ENCODE results near the gene CT45A3.
"Not testable (repeated sequence)": the region's sequence is repeated elsewhere in the genome, so short reads cannot be mapped to it uniquely, and the experiment has no call there.

CT45A3 gene

DNA sequence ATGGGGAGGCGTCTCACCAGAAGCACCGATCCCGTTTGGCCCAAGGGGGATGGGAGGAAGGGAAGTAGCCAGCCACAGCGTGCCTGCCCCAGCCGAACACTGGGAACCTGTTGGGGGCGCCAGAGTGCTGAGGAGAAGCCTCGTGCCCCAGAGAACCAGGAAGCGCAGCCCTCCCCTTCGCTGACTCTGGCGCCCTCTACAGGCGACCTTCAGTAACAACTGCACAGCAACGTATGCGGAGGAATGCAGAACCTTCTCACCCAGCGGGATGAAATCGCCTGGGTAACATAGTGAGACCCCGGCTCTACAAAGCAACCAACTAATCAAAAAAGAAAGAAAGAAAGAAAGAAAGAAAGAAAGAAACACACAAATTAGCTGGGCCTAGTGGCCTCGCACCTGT, at the start of gene CT45A3:
TSS of gene CT45A3 (minus strand) at position 101 of the 400 bp plus-strand sequence. CDS start 3,747 bp downstream, outside the sequence.
- not testable (repeated sequence) for DNase-seq (ENCODE audit: extremely low read depth, low read depth)

DNA sequence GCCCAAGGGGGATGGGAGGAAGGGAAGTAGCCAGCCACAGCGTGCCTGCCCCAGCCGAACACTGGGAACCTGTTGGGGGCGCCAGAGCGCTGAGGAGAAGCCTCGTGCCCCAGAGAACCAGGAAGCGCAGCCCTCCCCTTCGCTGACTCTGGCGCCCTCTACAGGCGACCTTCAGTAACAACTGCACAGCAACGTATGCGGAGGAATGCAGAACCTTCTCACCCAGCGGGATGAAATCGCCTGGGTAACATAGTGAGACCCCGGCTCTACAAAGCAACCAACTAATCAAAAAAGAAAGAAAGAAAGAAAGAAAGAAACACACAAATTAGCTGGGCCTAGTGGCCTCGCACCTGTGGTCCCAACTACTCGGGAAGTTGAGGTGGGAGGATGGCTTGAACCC, 34.7 kb upstream of the CT45A3 start, which contains the start of gene CT45A6:
TSS of gene CT45A6 (minus strand) at position 101 of the 400 bp plus-strand sequence. CDS start 3,794 bp downstream, outside the sequence.
- DNase-seq (ENCODE audit: extremely low read depth, low read depth), result not testable (repeated sequence)

- DNase-seq (ENCODE audit: extremely low read depth, low read depth), result not testable (repeated sequence)
Measured at GRCh38 chrX:135785403-135785802, 17.4 kb upstream of the CT45A3 start, which contains the start of gene CT45A5. TSS of gene CT45A5 (minus strand) at chrX:135785503. CDS start at chrX:135781729, 3,774 bp downstream.

GRCh38 chrX:135744739-135745138, 23.3 kb downstream of the CT45A3 start:
- DNase-seq (ENCODE audit: extremely low read depth, low read depth), result not testable (repeated sequence)

DNA sequence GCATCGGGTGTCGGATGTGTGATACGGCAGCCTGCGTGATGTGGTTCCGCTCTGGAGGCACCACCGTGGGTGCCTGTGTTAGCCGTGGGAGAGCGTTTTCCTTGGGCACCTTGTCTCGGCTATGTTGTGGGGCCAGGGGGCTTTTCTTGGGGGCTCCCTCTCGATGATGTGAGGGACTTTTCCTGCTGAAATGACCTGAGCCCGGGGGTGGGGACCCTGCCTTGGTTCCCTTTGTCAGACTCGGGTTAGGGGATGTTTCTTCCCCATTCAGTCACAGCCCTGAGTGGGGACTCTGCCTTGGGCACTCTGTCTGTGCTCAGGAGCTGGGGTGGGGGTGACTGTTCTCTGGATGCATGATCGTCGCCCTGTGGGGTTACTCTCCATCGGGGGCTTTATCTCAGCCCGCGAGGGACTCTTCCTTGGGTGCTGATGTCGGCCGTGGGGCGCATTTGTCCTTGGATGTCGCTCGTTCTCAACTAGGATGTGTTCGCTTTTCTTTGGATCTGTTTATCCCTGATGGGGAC, 26.7 kb downstream of the CT45A3 start:
- DNase-seq (ENCODE audit: extremely low read depth, low read depth), result no peak
- TF ChIP-seq CTCF (IDR thresholded peaks at IDR 0.05; ENCODE audit: low read depth, low read length), result no peak

GRCh38 chrX:135740681-135741149, 27.3 kb downstream of the CT45A3 start:
- DNase-seq (ENCODE audit: extremely low read depth, low read depth), result no peak

DNA sequence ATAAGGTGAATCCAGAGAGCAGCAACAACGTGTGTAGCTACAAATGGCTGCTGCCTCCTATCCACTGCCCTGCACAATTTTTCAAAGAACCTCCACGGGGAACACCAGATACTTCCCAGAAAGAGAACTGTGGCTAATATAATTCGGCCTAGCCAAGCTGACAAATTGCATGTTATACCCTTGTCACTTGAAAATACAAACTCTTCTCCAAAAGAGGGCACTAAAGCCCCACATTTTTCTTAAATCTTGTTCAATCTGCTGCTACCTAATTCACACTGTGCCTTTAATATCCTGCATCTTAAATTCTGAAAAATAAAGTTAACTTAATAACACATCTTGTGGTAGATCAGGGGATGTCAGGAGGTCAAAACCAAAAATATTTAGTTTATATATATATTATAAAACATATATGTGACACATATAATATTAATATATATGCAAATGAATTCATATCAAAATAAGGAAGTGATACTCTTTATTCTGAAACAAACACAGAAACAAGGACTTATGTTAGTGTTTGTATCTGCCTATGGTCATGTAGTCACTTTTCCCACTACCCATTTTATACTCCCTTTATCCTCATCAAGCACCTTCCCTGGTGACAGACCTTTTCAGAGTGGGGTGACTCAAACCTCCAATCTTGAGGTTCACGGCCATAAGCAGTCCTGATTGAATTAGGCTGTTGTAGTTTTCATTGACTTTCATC, 30.5 kb downstream of the CT45A3 start:
- no peak for DNase-seq (ENCODE audit: extremely low read depth, low read depth)
- TF ChIP-seq CTCF (IDR thresholded peaks at IDR 0.05; ENCODE audit: low read depth, low read length), result no peak

More at GRCh38 chrX:135740681-135741149, 27.3 kb downstream of the CT45A3 start:
- TF ChIP-seq CTCF (IDR thresholded peaks at IDR 0.05; ENCODE audit: low read depth, low read length), result peak; percentile 31

- not testable (repeated sequence) for DNase-seq (ENCODE audit: extremely low read depth, low read depth)
Measured at GRCh38 chrX:135734666-135735065, 33.3 kb downstream of the CT45A3 start.

GRCh38 chrX:135713795-135714194, 54.2 kb downstream of the CT45A3 start:
- DNase-seq (ENCODE audit: extremely low read depth, low read depth), result no peak
- no peak for TF ChIP-seq CTCF (IDR thresholded peaks at IDR 0.05; ENCODE audit: low read depth, low read length)

DNA sequence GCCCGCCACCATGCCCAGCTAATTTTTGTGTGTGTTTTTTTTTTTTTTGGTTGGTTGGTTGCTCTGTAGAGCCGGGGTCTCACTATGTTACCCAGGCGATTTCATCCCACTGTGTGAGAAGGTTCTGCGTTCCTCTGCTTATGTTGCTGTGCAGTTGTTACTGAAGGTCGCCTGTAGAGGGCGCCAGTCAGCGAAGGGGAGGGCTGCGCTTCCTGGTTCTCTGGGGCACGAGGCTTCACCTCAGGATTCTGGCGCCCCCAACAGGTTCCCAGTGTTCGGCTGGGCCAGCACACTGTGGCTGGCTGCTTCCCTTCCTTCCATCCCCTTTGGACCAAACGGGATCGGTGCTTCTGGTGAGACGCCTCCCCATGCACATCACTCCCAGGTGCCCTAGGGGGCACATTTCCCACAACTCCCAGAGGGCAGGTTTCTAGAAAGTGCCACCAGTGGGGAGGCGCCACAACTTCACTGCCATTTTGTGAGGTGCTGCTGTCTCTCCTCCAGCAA, 54.8 kb downstream of the CT45A3 start, which contains the start of gene CT45A1:
TSS of gene CT45A1 (plus strand) at position 457 of the 507 bp plus-strand sequence. CDS start 5,302 bp downstream, outside the sequence.
- DNase-seq (ENCODE audit: extremely low read depth, low read depth), result not testable (repeated sequence)

Measured in AG09319 (cell line).